Natural killer cell (primary cell): ENCODE measurements around the gene CDR2. TPM values are rescaled to one million over a fixed set of nuclear protein-coding genes. Genes with fewer than 3 reads are reported as not detected.

Source experiments
- ATAC-seq, 3 donors: fragments of 150-1000 bp in 2 of 3; fragments of 200-7000 bp in 1 of 3; cut with Tn5 transposase; 1 replicate in 1 of 3; 2 replicates in 2 of 3; pipeline ENCODE4 v1.10.0; 2021; ENCODE audit warnings: mild to moderate bottlenecking in 2 of 3, moderate library complexity in 2 of 3
- DNase-seq, 2 donors: peaks; one replicate each; pipeline versions ENCODE4 v3.0.0 to v3.0.0-alpha.2; 2013 to 2021; ENCODE audit warnings: mixed read lengths in 1 of 2
- H3K27ac ChIP-seq: one replicate; pipeline ENCODE4 v1.5.1; 2013; ENCODE audit warnings: mild to moderate bottlenecking, low read length
- H3K27me3 ChIP-seq: one replicate; pipeline ENCODE4 v1.6.1; 2013; ENCODE audit warnings: low read length; ENCODE audit not compliant: control insufficient read depth, insufficient read depth
- H3K36me3 ChIP-seq: one replicate; pipeline ENCODE4 v1.6.1; 2013; ENCODE audit warnings: low read length; ENCODE audit not compliant: control insufficient read depth, insufficient read depth
- H3K4me1 ChIP-seq: one replicate; pipeline ENCODE4 v1.6.1; 2013; ENCODE audit warnings: low read length; ENCODE audit not compliant: control insufficient read depth, insufficient read depth
- H3K4me3 ChIP-seq: one replicate; pipeline ENCODE4 v1.5.1; 2013; ENCODE audit warnings: low read length
- H3K9me3 ChIP-seq: one replicate; pipeline ENCODE4 v1.6.1; 2013; ENCODE audit warnings: low read length; ENCODE audit not compliant: control insufficient read depth, insufficient read depth
- H3K27ac Mint-ChIP-seq, 2 donors: one replicate each; pipeline ENCODE4 v1.8.0; 2022; ENCODE audit warnings: mild to moderate bottlenecking in 2 of 2, mixed read lengths in 2 of 2, moderate library complexity in 1 of 2
- H3K27me3 Mint-ChIP-seq, 2 donors: one replicate each; pipeline ENCODE4 v1.8.0; 2022; ENCODE audit warnings: low read depth in 2 of 2, mixed read lengths in 2 of 2
- H3K36me3 Mint-ChIP-seq: one replicate; pipeline ENCODE4 v1.8.0; 2022; ENCODE audit warnings: mixed read lengths
- H3K4me1 Mint-ChIP-seq, 2 donors: one replicate each; pipeline ENCODE4 v1.8.0; 2022; ENCODE audit warnings: mixed read lengths in 2 of 2
- H3K4me3 Mint-ChIP-seq: one replicate; pipeline ENCODE4 v1.8.0; 2022; ENCODE audit warnings: mild to moderate bottlenecking, moderate library complexity, mixed read lengths
- H3K9me3 Mint-ChIP-seq, 2 donors: one replicate each; pipeline ENCODE4 v1.8.0; 2022; ENCODE audit warnings: mixed read lengths in 2 of 2
- CTCF ChIP-seq: fragments of 200-600 bp; IDR thresholded peaks from one replicate; pipeline ENCODE4 v1.8.0; 2022; ENCODE audit warnings: antibody characterized with exemption
- WGBS: methylation state at CpG from one replicate; pipeline ENCODE4 v1.1.7; 2013; ENCODE audit warnings: missing lambda C conversion rate; ENCODE audit not compliant: insufficient coverage; 5-methylcytosine and 5-hydroxymethylcytosine counted together
- intact Hi-C: fragments of 100-400 bp; cut with micrococcal nuclease; formaldehyde crosslinking; loops from one replicate; pipeline ENCODE4 v1.14.2; 2022
- total RNA-seq, 4 donors: library from RNA; stranded (reverse); fragments of 120-200 nt in 1 of 4; gene quantifications; one replicate each; pipeline versions ENCODE4 v1.2.3 to v1.2.4, GENCODE V29; 2013 to 2022

Gene CDR2
- total RNA-seq, 3 donors from 2014 or later (not counting 1 experiment from before 2014, with no cell fraction given) = 11.2 to 24.3 (median 19.4) TPM

DNA sequence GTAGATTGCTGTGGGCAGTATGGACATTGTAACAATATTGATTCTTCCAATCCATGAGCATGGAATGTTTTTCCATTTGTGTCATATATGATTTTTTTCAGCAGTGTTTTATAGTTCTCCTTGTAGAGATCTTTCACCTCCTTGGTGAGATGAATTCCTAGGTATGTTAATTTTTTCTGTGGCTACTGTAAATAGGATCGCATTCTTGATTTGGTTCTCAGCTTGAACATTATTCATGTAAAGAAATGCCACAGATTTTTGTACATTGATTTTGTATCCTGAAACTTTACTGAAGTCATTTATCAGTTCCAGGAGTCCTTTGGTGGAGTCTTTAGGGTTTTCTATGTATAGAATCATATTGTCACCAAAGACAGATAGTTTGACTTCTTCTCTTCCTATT lies 19.7 kb upstream of the CDR2 start:
- Mint-ChIP-seq H3K4me1 (no peaks in the 10 kb centered on the region), H3K36me3 (no peaks in the 10 kb centered on the region), H3K27ac (no peak overlapping the region), H3K27me3 (no peaks in the 10 kb centered on the region), H3K9me3 (no peaks in the 10 kb centered on the region), H3K4me3 (no peak overlapping the region)
- ATAC-seq (no peak), DNase-seq (no peak)
- Histone ChIP-seq H3K27me3 (no peaks in the 10 kb centered on the region), H3K36me3 (no peaks in the 10 kb centered on the region), H3K9me3 (no peaks in the 10 kb centered on the region), H3K27ac (no peak overlapping the region), H3K4me3 (no peak overlapping the region), H3K4me1 (no peaks in the 10 kb centered on the region)
- 90% methylated on average over 1 of the region's 1 CpG for WGBS
- TF ChIP-seq CTCF = no peak
- intact Hi-C loops = no loop called here

DNA sequence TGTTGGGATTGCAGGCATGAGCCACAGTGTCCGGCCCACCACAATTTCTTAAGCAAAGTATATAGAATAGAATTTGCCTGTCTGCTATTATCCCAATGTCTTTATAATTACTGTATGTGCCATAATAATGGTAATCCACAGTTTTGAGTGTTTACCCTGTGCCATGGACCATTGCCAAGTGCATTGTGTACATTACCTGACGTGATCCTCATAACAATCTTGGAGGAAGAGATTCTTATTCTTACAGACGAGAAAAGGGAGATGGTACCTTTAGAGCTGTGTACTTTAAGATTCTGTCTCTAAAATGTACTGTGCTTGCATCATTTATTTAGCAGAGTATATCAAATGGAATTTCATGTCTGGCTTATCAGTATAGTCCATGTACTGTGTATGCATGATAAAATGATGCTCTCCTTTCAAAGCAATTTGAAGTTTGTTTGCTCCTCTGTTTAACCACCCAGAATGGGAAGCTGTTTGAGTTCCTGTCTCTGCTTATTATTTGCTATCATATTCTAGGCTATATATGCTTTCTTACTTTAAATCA lies 13.8 kb upstream of the CDR2 start:
- H3K27me3 ChIP-seq = no peaks in the 10 kb centered on the region
- H3K9me3 Mint-ChIP-seq = no peaks in the 10 kb centered on the region
- ATAC-seq = no peak
- TF ChIP-seq CTCF = no peak
- DNase-seq = no peak
- WGBS = 100% methylated on average over 2 of the region's 3 CpGs
- no peaks in the 10 kb centered on the region for H3K4me1 Mint-ChIP-seq
- no peak overlapping the region for H3K4me3 Mint-ChIP-seq
- H3K9me3 ChIP-seq = no peaks in the 10 kb centered on the region
- no peaks in the 10 kb centered on the region for H3K4me1 ChIP-seq
- no peak overlapping the region for H3K27ac ChIP-seq
- intact Hi-C loops = no loop called here
- no peaks in the 10 kb centered on the region for H3K36me3 Mint-ChIP-seq
- no peaks in the 10 kb centered on the region for H3K36me3 ChIP-seq
- no peak overlapping the region for H3K27ac Mint-ChIP-seq
- H3K4me3 ChIP-seq = no peak overlapping the region
- no peaks in the 10 kb centered on the region for H3K27me3 Mint-ChIP-seq

GRCh38 chr16:22386976-22387375 lies 12.6 kb upstream of the CDR2 start:
- no peak overlapping the region for H3K27ac ChIP-seq
- H3K9me3 Mint-ChIP-seq = no peaks in the 10 kb centered on the region
- H3K36me3 Mint-ChIP-seq = no peaks in the 10 kb centered on the region
- no peak overlapping the region for H3K4me3 ChIP-seq
- intact Hi-C loops = no loop called here
- 94% methylated on average over 2 of the region's 2 CpGs for WGBS
- H3K4me1 Mint-ChIP-seq = no peaks in the 10 kb centered on the region
- no peak overlapping the region for H3K4me3 Mint-ChIP-seq
- no peaks in the 10 kb centered on the region for H3K9me3 ChIP-seq
- H3K27me3 Mint-ChIP-seq = no peaks in the 10 kb centered on the region
- no peak overlapping the region for H3K27ac Mint-ChIP-seq
- ATAC-seq (no peak), DNase-seq (no peak)
- H3K27me3 ChIP-seq = no peaks in the 10 kb centered on the region
- no peak for TF ChIP-seq CTCF
- H3K4me1 ChIP-seq = no peaks in the 10 kb centered on the region
- no peaks in the 10 kb centered on the region for H3K36me3 ChIP-seq

GRCh38 chr16:22385196-22385595 lies 10.8 kb upstream of the CDR2 start:
- ATAC-seq = no peak

More at GRCh38 chr16:22385196-22385595, 10.8 kb upstream of the CDR2 start:
- Mint-ChIP-seq H3K27ac (no peak overlapping the region), H3K27me3 (no peaks in the 10 kb centered on the region), H3K36me3 (no peaks in the 10 kb centered on the region), H3K4me3 (no peak overlapping the region), H3K4me1 (no peaks in the 10 kb centered on the region), H3K9me3 (no peaks in the 10 kb centered on the region)
- no peaks in the 10 kb centered on the region for H3K9me3 ChIP-seq
- no peaks in the 10 kb centered on the region for H3K36me3 ChIP-seq
- no peak overlapping the region for H3K4me3 ChIP-seq
- TF ChIP-seq CTCF = no peak
- no peak overlapping the region for H3K27ac ChIP-seq
- H3K27me3 ChIP-seq = no peaks in the 10 kb centered on the region
- intact Hi-C loops = no loop called here
- no peaks in the 10 kb centered on the region for H3K4me1 ChIP-seq
- DNase-seq = no peak
- 90% methylated on average over 2 of the region's 3 CpGs for WGBS
